K562 (cell line): Measurements from ENCODE around the gene PCSK6. TPM values are rescaled to one million over a fixed set of nuclear protein-coding genes. Genes with fewer than 3 reads are reported as not detected.

Experiments used
- ATAC-seq: fragments of 200-7000 bp; cut with Tn5 transposase; 3 replicates; pipeline ENCODE4 v1.9.1; 2020; ENCODE audit warnings: moderate library complexity
- BruUV-seq: library from RNA; stranded (reverse); fragments of 400-500 nt; replicated peaks from 2 replicates; lab custom pipeline; 2021; lab: Mats Ljungman, UMichigan
- CTCF ChIA-PET: fragments of 300-600 bp; formaldehyde crosslinking; extraction: SDS; loops from one replicate; lab custom pipeline; 2021; ENCODE audit warnings: low intra/inter-chr PET ratio; lab: Yijun Ruan, JAX
- POLR2A ChIA-PET: fragments of 300-600, 350-650 bp; sonication (Branson Sonifier 250); formaldehyde crosslinking; extraction: SDS; loops from one replicate; lab custom pipeline; 2021; ENCODE audit warnings: antibody characterized with exemption, inconsistent platforms; lab: Yijun Ruan, JAX
- DNase-seq, 4 experiments: peaks; one replicate each; pipeline versions ENCODE4 v3.0.0 to v3.0.0-alpha.2; 2011 to 2018; ENCODE audit warnings: low spot score in 3 of 4, mixed read lengths in 3 of 4; ENCODE audit errors: extremely low read depth in 1 of 4
- FAIRE-seq: peaks from 2 replicates; lab custom pipeline; 2011; peaks lifted over from hg19 to GRCh38; lab: Jason Lieb, UNC
- H2AFZ ChIP-seq: 2 replicates; pipeline ENCODE4 v1.6.0; 2011; ENCODE audit warnings: low read depth, low read length, control low read depth, inconsistent platforms
- H3K27ac ChIP-seq: fragments of 200-600 bp; 3 replicates; pipeline ENCODE4 v1.8.0; 2011; ENCODE audit warnings: low read depth, mild to moderate bottlenecking, control low read depth, inconsistent platforms, low read length, moderate library complexity, mixed read lengths; ENCODE audit errors: extremely low read depth
- H3K27me3 ChIP-seq, 2 experiments: fragments of 300-600 bp in 1 of 2; 2 replicates in 1 of 2; 3 replicates in 1 of 2; pipeline versions ENCODE4 v1.6.0 to v1.8.0; 2011; ENCODE audit warnings: inconsistent platforms in 2 of 2, low read length in 2 of 2, mild to moderate bottlenecking in 1 of 2, mixed read lengths in 1 of 2, moderate library complexity in 1 of 2; ENCODE audit not compliant: control insufficient read depth in 2 of 2, insufficient read depth in 2 of 2
- H3K36me3 ChIP-seq: fragments of 300-600 bp; 3 replicates; pipeline ENCODE4 v1.8.0; 2011; ENCODE audit warnings: mild to moderate bottlenecking, low read length, inconsistent platforms; ENCODE audit not compliant: control insufficient read depth, insufficient read depth
- H3K4me1 ChIP-seq, 2 experiments: fragments of 200-600 bp in 1 of 2; replicated peaks in 1 of 2; 2 replicates in 1 of 2; 3 replicates in 1 of 2; pipeline versions ENCODE4 v1.5.1 to v1.8.0; 2011; ENCODE audit warnings: inconsistent platforms in 2 of 2, low read length in 2 of 2, mild to moderate bottlenecking in 1 of 2, mixed read lengths in 1 of 2, moderate library complexity in 1 of 2; ENCODE audit not compliant: control insufficient read depth in 2 of 2, insufficient read depth in 2 of 2
- H3K4me2 ChIP-seq: 2 replicates; pipeline ENCODE4 v1.6.1; 2011; ENCODE audit warnings: low read length, control low read depth, inconsistent platforms, mixed read lengths; ENCODE audit not compliant: insufficient read depth
- H3K4me3 ChIP-seq: fragments of 200-600 bp; sonication (generic), shearing (Covaris generic); 2 replicates; pipeline ENCODE4 v1.5.1; 2016; ENCODE audit warnings: control low read depth, inconsistent platforms
- H3K79me2 ChIP-seq: fragments of 200-600 bp; 3 replicates; pipeline ENCODE4 v1.8.0; 2011; ENCODE audit warnings: low read length, inconsistent platforms; ENCODE audit not compliant: control insufficient read depth, insufficient read depth
- H3K9ac ChIP-seq, 2 experiments: 2 replicates each; pipeline versions ENCODE4 v1.6.0 to v1.6.1; 2011; ENCODE audit warnings: low read depth in 2 of 2, low read length in 2 of 2, control low read depth in 1 of 2, inconsistent platforms in 1 of 2, mild to moderate bottlenecking in 1 of 2, mixed read lengths in 1 of 2; ENCODE audit not compliant: insufficient read depth in 1 of 2
- H3K9me1 ChIP-seq: one replicate; pipeline ENCODE4 v1.6.0; 2011; ENCODE audit warnings: inconsistent platforms, mild to moderate bottlenecking, low read length, moderate library complexity; ENCODE audit not compliant: control insufficient read depth, insufficient read depth
- H3K9me3 ChIP-seq: replicated peaks from 2 replicates; pipeline ENCODE4 v1.5.1; 2011; ENCODE audit warnings: low read depth, low read length, inconsistent platforms; ENCODE audit not compliant: control insufficient read depth, insufficient read depth
- H4K20me1 ChIP-seq: replicated peaks from 2 replicates; pipeline ENCODE4 v1.6.1; 2011; ENCODE audit warnings: low read length, inconsistent platforms, mixed read lengths; ENCODE audit not compliant: control insufficient read depth, insufficient read depth
- CC2D1A ChIP-seq: fragments of 450-650 bp; IDR thresholded peaks from 2 replicates; pipeline ENCODE4 v1.6.1; 2017; ENCODE audit warnings: mild to moderate bottlenecking
- POLR2AphosphoS2 ChIP-seq: IDR thresholded peaks from 2 replicates; pipeline ENCODE4 v1.6.1; 2012; ENCODE audit warnings: low read length, improper control_type of control experiment
- TAF15 ChIP-seq: fragments of 200-400 bp; formaldehyde crosslinking; IDR thresholded peaks from 2 replicates; pipeline ENCODE4 v1.6.1; 2017; ENCODE audit warnings: mild to moderate bottlenecking, low read depth, low read length, moderate library complexity
- ZNF12 ChIP-seq: sonication (generic); formaldehyde crosslinking; IDR thresholded peaks from 2 replicates; pipeline ENCODE4 v1.4.0; 2020; ENCODE audit warnings: mild to moderate bottlenecking, missing genetic modification reagents
- WGBS: fragments of 100-300 bp; shearing (Covaris generic); methylation state at CpG from one replicate; pipeline ENCODE4 v1.1.6; 2016; ENCODE audit warnings: low coverage, mixed read lengths; ENCODE audit not compliant: insufficient coverage; ENCODE audit errors: missing lambda C conversion rate; 5-methylcytosine and 5-hydroxymethylcytosine counted together
- in situ Hi-C: fragments of 300-500 bp; cut with MboI; formaldehyde crosslinking; loops from 4 replicates; pipeline ENCODE4 v1.15.0; 2018; ENCODE audit warnings: inconsistent platforms, mixed read lengths
- intact Hi-C: fragments of 100-400 bp; cut with micrococcal nuclease; formaldehyde crosslinking; loops from 2 replicates; pipeline ENCODE4 v1.14.2; 2022
- polyA plus RNA-seq, 8 experiments: library from polyadenylated mRNA; depleted of rRNA in 4 of 8; stranded (reverse) in 5 of 8; unstranded in 3 of 8; fragments of >200 nt; fragmentation: Nextera tagmentation in 2 of 8; fragmentation: Illumina TruSeq in 1 of 8; extraction: Ambion mirVana in 2 of 8; extraction: Trizol in 1 of 8; gene quantifications; 2 replicates each; pipeline versions ENCODE4 v1.2.1 to v1.2.3, GENCODE V29; 2011 to 2014; ENCODE audit warnings: inconsistent platforms in 1 of 8, missing spikeins in 1 of 8
- total RNA-seq, 7 experiments: library from RNA; depleted of rRNA in 6 of 7; stranded (reverse); fragments of >200 nt in 6 of 7; fragmentation: Illumina TruSeq in 2 of 7; extraction: Trizol in 2 of 7; gene quantifications; 2 replicates each; pipeline versions ENCODE4 v1.2.1 to v1.2.3, GENCODE V29; 2011 to 2021; ENCODE audit warnings: low replicate concordance in 1 of 7
- TF ChIP-seq, protein P1 (sequence below): conservative IDR thresholded peaks from 2 replicates; pipeline ENCODE4 v1.6.1; 2011; ENCODE audit warnings: low read depth, mild to moderate bottlenecking, low read length; ENCODE audit not compliant: control insufficient read depth
- TF ChIP-seq, protein P2 (sequence below): fragments of 450-650 bp; conservative IDR thresholded peaks from 2 replicates; pipeline ENCODE4 v1.6.1; 2016; ENCODE audit warnings: missing genetic modification characterization, low read depth, mild to moderate bottlenecking, missing compliant biosample characterization, moderate library complexity

The PCSK6 gene
- total and polyA plus RNA-seq, 9 of the 15 experiments (the other 6 are each of a cell fraction or from before 2014, with no cell fraction given), result 2.2 to 32.6 (median 14.5) TPM

DNA sequence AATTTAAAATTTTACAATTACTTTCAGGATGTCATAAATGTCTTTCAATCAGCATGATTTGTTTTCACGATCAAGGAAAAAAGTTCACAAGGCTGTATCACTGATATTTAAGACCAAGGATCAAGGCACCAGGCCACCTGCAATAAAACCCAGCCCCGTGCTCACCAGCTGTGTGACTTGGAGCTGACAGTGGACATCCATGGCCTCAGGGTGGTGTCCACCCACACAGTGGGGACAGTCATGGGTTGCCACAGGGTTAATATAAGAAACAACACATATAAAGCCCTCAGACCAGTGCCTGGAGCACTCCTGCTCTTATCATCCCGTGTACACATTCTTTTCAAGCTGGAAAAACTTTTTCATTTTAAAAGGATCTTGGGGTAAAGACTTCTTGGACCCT lies 56.5 kb downstream of the PCSK6 start:
- in situ Hi-C loops, result no loop called here
- POLR2A ChIA-PET, result no interaction called here
- BruUV-seq, result no TSS peak
- WGBS, result 53% methylated on average over 3 of the region's 3 CpGs
- H3K27me3 ChIP-seq, result peaks cover 0 to 4% of the 10 kb centered on the region in 2 experiments; a peak in 2 of 5 replicates
- no peaks in the 10 kb centered on the region for H3K9me3 ChIP-seq
- CTCF ChIA-PET, result no interaction called here
- H3K36me3 ChIP-seq, result peaks cover 27% of the 10 kb centered on the region; the same call in 2 of the 3 replicates
- intact Hi-C loops, result loop anchor here (10.0 kb wide), 1 partner anchor 212 kb away; no protein-coding TSS in a partner anchor
- H3K9ac ChIP-seq, result no peak overlapping the region
- peak; percentile 42; the same call in 2 of the 3 replicates for ATAC-seq
- H4K20me1 ChIP-seq, result no peaks in the 10 kb centered on the region
- no peak for FAIRE-seq
- H2AFZ ChIP-seq, result no peak overlapping the region
- peaks cover 0 to 3% of the 10 kb centered on the region in 2 experiments; a peak in 1 of 5 replicates for H3K4me1 ChIP-seq
- TF ChIP-seq ZNF12 (CRISPR knock-in tag) (no peak), TAF15 (no peak), POLR2AphosphoS2 (no peak), CC2D1A (no peak)
- TF ChIP-seq, protein P1, sequence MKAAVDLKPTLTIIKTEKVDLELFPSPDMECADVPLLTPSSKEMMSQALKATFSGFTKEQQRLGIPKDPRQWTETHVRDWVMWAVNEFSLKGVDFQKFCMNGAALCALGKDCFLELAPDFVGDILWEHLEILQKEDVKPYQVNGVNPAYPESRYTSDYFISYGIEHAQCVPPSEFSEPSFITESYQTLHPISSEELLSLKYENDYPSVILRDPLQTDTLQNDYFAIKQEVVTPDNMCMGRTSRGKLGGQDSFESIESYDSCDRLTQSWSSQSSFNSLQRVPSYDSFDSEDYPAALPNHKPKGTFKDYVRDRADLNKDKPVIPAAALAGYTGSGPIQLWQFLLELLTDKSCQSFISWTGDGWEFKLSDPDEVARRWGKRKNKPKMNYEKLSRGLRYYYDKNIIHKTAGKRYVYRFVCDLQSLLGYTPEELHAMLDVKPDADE, result no peak
- TF ChIP-seq, protein P2, sequence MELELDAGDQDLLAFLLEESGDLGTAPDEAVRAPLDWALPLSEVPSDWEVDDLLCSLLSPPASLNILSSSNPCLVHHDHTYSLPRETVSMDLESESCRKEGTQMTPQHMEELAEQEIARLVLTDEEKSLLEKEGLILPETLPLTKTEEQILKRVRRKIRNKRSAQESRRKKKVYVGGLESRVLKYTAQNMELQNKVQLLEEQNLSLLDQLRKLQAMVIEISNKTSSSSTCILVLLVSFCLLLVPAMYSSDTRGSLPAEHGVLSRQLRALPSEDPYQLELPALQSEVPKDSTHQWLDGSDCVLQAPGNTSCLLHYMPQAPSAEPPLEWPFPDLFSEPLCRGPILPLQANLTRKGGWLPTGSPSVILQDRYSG (tag), result no peak
- DNase-seq, result no peak
- no peak overlapping the region for H3K27ac ChIP-seq
- H3K4me2 ChIP-seq, result no peak overlapping the region
- no peaks in the 10 kb centered on the region for H3K79me2 ChIP-seq
- no peak overlapping the region for H3K4me3 ChIP-seq
- no peaks in the 10 kb centered on the region for H3K9me1 ChIP-seq
